ENCODE measurements around the gene YWHAQ.

DNA sequence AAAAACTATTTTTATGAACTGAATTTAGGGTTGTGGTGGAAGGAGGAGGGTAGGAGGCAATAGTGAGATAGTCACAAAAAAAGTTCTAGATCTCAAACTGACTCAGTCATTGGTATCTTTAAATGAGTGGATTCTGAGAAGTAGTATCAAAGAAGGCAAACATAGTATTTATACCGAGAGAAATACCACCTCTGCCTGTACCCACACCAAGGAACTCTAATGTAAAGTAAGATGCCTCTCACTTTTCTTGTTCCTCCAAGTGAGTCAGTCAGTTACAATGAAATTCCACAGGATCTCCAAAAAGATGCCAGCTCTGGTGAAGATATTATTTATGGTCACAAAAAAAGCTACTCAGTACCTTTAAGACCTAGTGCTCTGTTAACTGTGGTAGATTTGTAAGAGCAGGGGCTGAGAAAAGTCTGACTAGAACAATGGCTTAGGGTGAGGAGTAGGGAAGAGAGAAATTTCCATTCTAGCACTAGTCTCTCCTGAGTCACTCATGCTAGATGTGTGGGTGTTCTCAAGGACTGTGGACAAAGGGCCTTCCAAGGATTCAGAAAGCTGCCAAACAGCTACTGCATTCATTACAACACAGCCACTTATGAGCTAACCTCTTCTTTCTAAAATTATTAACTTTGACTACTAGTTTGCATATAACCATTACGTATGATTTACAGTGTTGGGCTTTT, 36.3 kb downstream of the YWHAQ start:
- TF ChIP-seq, protein P1, sequence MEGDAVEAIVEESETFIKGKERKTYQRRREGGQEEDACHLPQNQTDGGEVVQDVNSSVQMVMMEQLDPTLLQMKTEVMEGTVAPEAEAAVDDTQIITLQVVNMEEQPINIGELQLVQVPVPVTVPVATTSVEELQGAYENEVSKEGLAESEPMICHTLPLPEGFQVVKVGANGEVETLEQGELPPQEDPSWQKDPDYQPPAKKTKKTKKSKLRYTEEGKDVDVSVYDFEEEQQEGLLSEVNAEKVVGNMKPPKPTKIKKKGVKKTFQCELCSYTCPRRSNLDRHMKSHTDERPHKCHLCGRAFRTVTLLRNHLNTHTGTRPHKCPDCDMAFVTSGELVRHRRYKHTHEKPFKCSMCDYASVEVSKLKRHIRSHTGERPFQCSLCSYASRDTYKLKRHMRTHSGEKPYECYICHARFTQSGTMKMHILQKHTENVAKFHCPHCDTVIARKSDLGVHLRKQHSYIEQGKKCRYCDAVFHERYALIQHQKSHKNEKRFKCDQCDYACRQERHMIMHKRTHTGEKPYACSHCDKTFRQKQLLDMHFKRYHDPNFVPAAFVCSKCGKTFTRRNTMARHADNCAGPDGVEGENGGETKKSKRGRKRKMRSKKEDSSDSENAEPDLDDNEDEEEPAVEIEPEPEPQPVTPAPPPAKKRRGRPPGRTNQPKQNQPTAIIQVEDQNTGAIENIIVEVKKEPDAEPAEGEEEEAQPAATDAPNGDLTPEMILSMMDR (IDR thresholded peaks at IDR 0.05 in 4 of 5, conservative IDR thresholded peaks at IDR 0.05 in 1 of 5) = no peak
- TF ChIP-seq POLR2A (IDR thresholded peaks at IDR 0.05) = no peak

All from gastrocnemius medialis (tissue), 4 donors.